Stimulated activated CD4-positive, alpha-beta T cell treated with anti-CD3 and anti-CD28 coated beads, Interleukin-2, amount 100 ng/mL, for 4 hours (primary cell): Measurements from ENCODE around the gene NBPF15.
"Not testable (repeated sequence)": the region's sequence is repeated elsewhere in the genome, so short reads cannot be mapped to it uniquely, and the experiment has no call there.

ENCODE experiments used
- DNase-seq: peaks from one replicate; pipeline ENCODE4 v3.0.0-alpha.2; 2020; ENCODE audit warnings: low read depth

Gene NBPF15, protein sequence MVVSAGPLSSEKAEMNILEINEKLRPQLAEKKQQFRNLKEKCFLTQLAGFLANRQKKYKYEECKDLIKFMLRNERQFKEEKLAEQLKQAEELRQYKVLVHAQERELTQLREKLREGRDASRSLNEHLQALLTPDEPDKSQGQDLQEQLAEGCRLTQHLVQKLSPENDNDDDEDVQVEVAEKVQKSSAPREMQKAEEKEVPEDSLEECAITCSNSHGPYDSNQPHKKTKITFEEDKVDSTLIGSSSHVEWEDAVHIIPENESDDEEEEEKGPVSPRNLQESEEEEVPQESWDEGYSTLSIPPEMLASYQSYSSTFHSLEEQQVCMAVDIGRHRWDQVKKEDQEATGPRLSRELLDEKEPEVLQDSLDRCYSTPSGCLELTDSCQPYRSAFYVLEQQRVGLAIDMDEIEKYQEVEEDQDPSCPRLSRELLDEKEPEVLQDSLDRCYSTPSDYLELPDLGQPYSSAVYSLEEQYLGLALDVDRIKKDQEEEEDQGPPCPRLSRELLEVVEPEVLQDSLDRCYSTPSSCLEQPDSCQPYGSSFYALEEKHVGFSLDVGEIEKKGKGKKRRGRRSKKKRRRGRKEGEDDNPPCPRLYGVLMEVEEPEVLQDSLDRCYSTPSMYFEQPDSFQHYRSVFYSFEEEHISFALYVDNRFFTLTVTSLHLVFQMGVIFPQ

DNA sequence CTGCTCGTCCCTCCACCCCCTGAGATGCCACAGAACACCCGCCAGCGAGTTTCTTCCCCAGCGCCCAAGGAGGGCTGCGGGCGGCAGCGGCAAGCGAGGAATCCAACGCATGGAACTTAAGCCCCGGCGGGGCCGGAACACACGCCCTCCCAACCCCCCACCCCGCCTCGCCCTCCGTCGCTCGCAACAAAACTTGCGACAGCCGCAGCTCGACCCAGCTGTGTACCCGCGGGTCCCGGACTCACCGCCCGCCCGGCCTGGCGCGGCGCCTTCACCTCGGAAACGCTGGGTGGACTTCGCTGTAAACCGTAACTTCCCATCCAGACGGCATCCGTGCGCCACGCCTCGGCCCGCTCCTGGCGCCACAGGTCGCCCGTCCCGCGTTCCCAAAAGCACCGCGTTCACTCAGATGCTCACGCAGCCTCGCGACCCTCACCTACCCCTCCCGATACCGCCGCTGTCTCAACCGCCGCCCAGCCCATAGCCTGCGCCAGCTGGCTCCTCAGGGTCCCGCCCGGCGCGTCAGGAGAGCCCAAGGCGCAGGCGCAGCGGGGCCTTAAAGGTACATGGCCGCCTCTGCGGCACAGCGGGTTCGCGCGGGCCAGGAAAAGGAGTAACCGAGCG lies at the start of gene NBPF15:
TSS of gene NBPF15 (minus strand) at position 534 of the 624 bp plus-strand sequence. CDS start 21,666 bp downstream, outside the sequence.
- peak; percentile 61 for DNase-seq

DNA sequence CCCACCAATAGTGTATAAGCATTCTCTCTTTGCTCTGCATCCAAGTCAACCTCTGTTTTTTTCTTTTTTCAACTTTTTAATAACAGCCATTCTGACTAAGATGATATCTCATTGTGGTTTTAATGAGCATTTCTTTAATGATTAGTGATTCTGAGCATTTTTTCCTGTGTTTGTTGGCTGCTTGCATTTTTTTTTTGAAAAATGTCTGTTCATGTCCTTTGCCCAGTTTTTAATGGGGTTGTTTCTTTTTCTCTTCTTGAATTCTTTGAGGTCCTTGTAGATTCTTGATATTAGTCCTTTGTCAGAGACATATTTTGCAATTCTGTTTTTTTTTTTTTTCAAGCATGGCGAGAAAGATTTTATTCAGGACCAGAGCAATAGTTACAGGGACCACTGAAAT lies 35.0 kb upstream of the NBPF15 start:
- not testable (repeated sequence) for DNase-seq

DNA sequence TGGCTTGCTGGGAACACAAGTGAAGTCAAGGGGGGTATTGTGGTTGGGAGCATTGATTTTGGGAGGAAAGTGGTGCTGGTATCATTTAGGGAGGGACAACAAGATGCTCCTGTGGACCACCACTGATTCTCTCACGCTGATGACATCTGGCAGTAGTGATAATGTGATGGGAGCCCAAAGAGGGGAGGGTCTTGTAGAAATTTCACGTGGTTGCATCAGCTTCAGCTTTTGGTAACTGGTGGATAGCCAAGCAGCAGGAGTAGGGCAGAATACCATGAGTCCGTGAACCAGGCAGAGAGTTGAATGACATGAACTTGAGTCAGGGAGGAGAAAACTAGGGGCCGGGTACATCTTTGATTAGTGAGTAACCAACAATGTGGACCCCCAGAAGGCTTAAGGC lies 32.7 kb upstream of the NBPF15 start:
- not testable (repeated sequence) for DNase-seq

DNA sequence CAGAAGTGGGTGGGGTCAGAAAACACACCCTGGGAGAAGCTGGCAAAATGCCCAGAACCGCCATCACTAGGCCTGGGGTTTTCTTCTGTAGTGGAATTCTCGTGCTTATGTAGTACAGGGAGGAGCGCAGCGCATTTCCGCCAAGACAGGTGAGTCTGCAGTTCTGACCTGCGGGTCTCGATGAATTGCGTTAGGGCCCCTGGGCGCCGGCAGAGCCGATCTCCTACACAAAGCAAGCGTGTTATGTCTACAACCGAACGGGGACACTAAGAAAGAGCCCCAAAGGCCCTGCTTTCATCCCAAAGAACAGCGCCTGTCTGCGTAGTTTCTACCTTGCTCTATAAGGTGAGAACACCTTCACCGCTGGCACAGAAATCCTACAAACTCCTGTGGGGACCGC lies 28.9 kb upstream of the NBPF15 start:
- DNase-seq = not testable (repeated sequence)

DNA sequence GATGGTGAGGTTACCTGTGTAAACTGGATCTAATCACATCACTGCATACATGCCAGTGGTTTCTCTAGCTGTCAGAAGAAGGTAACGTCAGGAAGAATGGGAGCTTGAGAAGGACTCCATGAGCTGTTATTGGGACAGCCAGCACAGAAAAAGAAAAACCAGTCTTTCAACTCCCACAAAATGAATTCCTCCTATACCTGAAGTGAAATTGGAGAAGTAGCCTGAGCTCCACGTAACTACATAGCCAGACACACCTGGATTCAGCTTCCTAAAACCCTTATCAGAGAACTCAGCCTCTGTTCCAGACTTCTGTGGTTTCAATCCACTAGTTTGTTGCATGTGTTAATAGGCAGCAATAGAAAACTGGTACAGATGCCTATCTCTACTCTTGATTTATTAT lies 25.5 kb upstream of the NBPF15 start:
- DNase-seq = not testable (repeated sequence)

DNA sequence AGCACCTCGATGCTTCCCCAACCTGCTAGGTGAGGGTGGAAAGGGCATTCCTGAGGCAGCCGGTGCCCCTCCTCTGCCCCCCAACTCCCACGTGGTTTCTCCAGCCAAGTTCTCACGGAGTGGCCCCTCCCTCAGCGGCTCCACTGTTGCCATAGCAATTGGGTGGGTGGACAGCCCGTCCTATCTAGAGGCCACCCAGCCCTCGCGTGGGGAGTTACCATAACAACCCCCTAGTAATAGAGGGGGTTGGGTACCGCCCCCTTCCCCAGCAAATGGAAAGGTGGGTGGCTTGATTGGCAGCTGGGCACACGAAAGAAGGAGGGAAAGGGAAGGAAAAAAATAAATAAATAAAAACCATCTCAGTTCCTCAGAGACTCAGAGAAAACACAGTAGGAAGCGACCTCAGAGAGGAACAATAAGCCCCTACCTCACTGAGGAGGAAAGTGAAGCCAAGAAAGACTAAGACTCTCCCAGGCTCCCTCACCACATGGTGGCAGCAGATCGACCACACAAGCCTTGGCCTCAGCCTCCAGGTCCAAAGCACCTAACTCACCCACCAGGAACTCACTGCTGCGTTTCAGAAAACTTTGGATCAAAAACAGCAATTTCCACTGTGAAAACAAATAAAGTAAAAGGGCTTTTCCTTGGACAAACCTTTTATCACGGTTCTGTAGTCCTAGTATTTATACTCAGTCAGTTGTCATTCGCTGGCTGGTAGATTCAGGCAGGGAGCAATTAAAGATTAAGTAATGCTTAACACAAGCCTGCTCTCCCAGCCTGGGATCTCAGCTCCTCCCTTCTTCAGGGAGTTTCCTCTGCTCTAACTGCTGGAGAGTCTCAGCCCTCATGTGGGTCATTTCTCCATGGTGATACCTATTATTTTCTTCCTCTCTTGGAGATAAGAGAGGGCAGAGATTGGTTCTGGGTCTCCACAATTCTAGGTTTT lies 23.9 kb upstream of the NBPF15 start:
- not testable (repeated sequence) for DNase-seq

DNA sequence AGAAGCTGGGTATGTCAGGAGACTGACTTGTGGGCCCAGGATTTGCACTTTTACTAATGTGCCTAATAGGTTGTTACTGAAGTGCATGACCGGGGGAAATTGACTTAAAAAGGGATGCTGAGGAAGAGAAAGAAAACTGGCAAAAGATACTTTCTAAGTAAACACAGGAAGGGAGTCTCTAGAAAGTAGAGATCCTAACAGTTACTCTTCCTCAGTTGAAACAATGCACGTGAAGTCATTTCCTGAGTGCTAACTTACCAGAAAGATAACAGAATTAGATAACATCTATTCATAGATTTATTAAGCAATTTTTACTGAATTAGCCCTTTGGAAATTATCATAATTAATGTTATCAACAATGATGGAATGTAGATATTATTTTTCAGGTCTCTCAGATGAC lies 12.4 kb upstream of the NBPF15 start:
- not testable (repeated sequence) for DNase-seq

DNA sequence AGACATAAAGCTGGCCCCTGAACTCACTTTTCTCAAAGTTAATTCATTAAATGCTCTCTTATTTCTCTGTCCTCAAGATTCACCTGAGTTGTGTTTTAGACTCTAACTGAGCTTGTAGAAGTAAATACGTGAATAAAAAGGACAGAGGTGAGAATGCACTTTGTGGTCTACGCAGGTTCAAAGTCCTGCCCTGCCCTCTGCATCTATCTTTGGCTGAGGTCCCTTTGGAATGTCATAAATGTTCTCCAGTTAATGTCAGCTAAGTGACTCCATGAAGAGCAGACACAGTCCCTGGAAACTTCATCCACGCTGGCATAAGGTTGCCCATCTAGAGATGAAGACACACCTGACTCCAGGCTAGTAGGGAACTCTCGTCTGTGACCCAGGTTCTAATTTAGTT lies 10.0 kb upstream of the NBPF15 start:
- DNase-seq = not testable (repeated sequence)

DNA sequence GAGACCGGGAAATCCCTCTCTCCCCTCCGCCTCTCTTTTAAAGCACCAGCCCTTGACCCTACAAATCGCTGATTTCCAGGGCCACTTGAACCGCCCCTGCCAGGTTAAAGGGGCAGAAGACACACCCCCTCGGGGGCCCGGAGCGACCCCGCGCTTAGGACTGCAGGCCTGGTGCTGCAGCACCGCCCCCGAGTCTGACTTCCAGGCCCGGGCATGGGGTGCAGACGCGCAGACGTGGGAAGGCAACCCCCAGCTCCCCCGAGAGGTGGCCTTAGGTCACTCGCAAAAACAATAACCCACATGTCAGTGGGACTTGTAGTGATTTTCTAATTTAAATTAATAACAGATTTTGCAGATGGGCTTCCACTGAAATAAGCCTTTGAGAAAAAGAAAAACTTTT lies 309 bp upstream of the NBPF15 start:
- DNase-seq = not testable (repeated sequence)

DNA sequence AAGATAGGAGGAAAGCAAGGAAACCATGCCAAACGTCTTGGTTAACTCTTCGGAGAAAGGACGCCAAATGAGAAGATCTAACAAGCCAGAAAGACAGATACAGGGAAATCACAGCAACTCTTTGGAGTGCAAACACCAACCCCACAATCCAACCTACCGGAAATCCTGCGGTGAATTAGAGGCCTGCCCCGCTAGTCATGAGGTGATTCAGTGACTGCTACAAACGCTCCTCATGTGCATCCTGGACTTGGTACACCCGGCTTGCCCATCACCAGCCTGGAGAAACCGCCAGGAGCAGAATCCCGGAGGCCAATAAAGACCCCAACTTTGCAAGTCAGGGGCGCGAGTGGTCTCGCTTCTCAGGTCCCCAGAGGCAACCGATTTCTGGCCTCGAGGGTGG lies 783 bp downstream of the NBPF15 start:
- DNase-seq = not testable (repeated sequence)

DNA sequence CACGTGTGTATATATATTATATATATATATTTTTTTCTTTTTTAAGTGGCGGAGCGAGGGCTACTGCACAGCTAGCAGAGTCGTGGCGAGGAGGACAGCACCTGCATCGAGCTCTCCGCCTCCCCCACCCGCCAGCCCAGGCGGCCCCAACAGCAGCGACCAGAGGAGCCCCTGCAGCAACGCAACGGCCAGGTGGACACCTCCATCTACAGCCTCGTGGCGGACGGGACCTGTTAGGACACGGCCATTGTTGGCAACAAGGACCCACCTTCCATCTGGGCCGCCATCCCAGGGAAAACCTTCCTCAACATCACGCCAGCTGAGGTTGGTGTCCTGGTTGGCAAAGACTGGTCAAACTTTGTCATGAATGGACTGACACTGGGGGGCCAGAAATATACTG lies 19.1 kb downstream of the NBPF15 start:
- not testable (repeated sequence) for DNase-seq

DNA sequence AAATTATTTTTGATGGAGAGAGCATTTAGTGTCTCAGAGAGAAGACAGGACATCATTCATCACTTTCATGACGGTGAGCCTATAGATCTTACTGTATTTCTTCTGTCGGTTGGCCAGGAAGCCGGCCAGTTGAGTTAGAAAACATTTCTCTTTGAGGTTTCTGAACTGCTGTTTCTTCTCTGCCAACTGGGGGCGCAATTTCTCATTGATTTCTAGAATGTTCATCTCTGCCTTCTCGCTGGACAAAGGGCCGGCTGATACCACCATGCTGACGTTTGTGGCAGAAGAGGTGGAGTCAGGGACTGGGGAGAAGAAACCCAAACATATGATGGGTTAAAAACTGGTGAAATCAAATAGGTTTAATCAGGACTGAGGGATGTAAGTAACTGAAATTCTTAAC lies 21.7 kb downstream of the NBPF15 start:
- not testable (repeated sequence) for DNase-seq

DNA sequence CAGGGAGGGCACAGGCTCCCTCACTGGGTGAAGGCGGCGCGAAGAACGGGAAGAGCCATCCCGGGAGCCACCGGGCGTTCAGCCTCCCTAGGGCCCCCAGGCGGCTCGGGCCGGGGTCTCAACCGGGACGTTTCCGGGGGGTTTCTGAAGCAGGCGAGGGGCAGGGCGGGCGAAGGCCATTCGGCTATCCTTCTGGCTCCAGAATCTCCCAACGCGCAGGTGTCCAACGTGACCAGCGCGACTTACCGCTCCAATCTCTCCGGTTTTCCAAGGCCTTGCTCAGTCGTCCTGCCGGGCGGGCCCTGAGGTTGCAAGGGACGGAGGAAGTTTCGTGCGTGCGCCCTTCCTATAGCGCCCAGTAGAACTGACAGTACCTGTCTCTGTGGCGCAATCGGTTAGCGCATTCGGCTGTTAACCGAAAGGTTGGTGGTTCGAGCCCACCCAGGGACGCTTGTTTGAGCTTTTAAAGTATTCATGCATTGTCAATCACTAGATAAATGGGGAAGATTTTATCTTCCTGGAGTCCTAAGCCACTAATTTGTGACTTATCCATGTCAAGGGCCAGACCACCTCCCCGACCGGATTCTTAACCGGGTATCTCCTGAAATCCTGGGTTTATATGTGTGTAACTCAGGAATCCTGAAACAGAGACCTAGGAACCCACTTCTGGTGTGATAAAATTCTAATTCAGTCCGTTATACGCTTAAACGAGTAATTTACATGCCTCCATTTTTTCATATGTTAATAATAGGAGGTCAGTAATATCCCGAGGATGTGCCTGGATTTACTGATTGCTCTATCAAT lies 42.4 kb downstream of the NBPF15 start:
- peak; percentile 39 for DNase-seq

DNA sequence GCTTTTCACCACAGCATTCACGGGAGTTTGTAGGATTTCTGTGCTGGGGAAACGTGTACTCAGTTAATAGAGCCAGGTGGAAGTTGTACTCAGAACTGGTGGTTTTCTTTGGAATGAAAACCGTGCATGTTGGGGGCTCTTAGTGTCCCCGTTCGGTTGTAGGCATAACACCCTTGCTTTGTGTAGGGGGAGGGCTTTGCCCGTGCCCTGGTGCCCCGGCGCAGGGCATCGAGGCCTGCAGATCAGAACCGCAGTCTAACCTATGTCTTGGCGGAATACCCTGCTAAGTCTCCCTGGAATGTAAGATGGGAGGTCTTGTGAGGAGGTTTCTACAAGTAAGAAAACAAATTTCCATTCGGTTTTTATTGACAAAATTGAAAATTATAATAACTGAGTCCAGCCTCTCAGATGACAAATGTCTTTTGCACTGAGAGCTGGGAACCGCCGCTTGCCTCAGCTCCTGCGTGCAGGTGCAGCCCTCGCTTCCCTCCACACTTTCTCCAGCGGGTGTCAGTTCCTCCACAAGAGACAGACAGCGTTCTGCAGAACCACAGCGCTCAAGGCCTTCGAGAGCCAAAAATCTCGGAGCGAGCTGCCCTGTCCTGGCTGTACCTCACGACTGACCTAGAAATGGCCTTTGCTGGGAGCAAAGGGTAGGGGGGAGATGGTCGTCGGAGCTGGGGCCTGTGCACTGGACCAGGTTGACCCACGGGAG lies 47.9 kb downstream of the NBPF15 start:
- DNase-seq = not testable (repeated sequence)

DNA sequence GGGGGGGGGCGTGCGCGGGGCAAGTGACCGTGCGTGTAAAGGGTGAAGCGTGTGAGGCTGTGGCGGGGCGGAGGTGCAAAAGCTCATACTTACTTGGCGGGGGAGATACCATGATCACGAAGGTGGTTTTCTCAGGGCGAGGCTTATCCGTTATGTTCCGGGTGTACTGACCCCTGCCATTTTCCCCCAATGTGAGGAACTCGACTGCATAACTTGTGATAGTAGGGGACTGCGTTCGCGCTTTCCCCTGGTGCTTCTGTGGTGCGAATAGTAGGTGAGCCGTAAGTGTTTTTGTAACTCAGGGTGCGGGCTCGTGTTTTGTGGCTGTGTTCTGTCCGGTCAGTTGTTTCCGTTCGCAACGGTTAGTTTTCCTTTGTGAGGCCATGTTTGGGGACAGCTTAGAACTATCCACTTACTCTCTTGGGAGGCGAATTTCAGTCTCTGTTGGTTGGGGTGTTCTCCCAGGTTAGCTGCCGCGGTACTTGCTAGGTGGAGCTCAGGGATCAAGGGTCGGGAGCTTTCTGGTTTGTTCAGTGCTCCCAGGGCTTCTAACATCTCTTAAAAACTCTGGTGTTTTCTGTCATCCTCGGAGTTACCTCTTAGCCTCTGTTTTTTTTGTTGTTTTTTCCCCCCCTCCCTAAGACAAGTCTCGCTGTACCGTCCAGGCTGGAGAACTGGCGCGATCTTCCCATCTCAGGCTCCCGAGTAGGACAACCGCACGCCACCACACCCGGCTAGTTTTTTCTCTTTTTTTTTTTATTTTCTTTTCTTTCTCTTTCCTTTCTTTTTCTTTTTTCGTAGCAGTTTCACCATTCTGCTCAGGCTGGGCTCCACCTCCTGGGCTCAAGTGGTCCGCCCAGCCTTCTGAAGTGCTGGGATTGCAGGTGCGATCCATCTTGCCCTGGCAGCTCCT lies 48.7 kb downstream of the NBPF15 start:
- DNase-seq = peak; percentile 72

DNA sequence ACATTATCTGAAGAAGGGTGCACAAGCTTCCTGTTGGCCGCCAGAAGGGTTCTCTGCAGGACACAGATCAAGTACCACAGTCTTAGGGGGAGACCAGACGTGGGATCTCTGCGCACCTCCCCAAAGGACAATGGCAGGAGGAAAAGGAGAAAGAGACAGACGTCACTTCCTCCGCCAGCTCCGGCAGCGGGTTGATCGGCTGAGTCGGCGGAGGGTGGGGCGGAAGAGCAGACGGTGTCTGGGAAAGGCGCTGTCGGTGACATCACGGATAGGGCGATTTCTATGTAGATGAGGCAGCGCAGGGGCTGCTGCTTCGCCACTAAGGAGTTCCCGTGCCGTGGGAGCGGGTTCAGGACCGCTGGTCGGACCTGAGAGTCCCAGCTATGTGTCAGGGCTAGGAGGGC lies 49.4 kb downstream of the NBPF15 start:
- DNase-seq = peak; percentile 74

DNA sequence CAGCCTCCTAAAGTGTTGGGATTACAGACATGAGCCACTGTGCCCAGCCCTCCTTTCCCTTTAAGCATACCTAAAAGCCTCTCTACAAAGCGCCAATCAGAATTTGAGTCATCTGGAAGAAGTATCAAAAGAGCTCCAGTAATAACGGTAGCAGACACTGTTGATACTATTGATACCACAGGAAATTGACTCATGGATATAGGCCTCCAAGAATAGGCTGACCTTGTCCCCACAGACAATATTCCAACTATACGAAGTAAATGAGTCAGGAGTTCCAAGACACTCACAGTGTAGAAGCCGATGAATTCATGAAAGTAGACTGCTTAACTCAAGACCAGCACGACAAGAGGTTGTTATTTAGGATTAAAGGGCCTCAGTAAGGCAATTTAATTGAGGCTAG lies 58.7 kb downstream of the NBPF15 start:
- not testable (repeated sequence) for DNase-seq

DNA sequence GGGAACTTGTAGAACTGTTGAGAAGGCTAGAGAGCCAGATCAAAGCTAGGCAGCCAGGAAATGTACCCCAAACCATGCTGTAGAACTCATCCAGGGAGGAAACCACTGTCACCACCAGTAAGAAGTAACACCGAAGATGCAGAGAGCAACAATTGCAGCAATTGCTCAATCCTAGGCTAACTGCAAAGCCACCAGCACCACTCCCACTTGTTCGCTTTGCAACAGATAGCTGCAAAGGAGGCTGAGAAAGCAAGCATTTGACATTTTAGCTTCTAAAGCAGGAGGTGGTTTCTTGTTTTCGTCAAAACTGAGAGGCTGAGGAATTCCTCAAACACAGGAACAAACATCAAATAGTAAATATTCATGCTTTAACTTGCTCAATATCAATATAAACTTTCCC lies 89.8 kb downstream of the NBPF15 start:
- not testable (repeated sequence) for DNase-seq
